ENCODE results near the gene SMIM26.

The SMIM26 gene

DNA sequence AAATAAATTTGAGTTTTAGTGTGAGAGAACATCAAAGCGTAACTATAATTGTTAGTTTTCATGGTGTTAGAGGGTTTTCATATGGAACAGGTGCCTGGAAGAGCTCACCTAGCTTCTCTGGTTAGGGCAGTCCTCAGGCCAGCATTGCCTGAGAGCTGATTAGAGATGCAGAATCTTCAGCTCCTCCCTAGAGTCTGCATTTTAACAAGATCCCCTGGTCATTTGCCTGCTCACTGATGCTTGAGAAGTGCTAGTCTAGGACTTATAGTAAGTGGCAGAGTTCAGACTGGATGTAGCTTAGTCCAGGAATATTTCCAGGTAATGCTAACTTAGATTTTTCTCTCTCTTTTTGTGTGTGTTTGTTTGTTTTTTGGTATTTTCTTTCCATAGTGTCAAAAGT, 21.7 kb upstream of the SMIM26 start:
- H3F3A ChIP-seq (ENCODE audit: control insufficient read depth, insufficient read depth), result peaks cover 2% of the 10 kb centered on the region; the same call in 1 of the 2 replicates
- H3K4me2 ChIP-seq (ENCODE audit: low read length), result no peak overlapping the region
- H3K36me3 ChIP-seq (ENCODE audit: control insufficient read depth, low read length), result peaks cover 61% of the 10 kb centered on the region
- H4K20me1 ChIP-seq (ENCODE audit: control insufficient read depth, insufficient read depth, low read depth, low read length), result no peaks in the 10 kb centered on the region
- no peaks in the 10 kb centered on the region for H3K4me1 ChIP-seq (ENCODE audit: control insufficient read depth, low read length)
- H3K79me2 ChIP-seq (ENCODE audit: control insufficient read depth, low read length), result no peaks in the 10 kb centered on the region
- H3K9me2 ChIP-seq (replicated peaks; ENCODE audit: control insufficient read depth, low read length), result no peaks in the 10 kb centered on the region
- TF ChIP-seq CTCF (IDR thresholded peaks at IDR 0.05; ENCODE audit: low read depth, low read length, poor library complexity, severe bottlenecking) (no peak), EZH2phosphoT487 (IDR thresholded peaks at IDR 0.05; ENCODE audit: borderline replicate concordance, low read length) (no peak)
- H3K27me3 ChIP-seq (ENCODE audit: control insufficient read depth, low read length), result no peaks in the 10 kb centered on the region
- no peaks in the 10 kb centered on the region for H3K9me3 ChIP-seq (ENCODE audit: control insufficient read depth, insufficient read depth, low read length)
- no peak overlapping the region for H3K4me3 ChIP-seq (ENCODE audit: low read length)
- no peak overlapping the region for H3K27ac ChIP-seq (ENCODE audit: low read depth, low read length)

DNA sequence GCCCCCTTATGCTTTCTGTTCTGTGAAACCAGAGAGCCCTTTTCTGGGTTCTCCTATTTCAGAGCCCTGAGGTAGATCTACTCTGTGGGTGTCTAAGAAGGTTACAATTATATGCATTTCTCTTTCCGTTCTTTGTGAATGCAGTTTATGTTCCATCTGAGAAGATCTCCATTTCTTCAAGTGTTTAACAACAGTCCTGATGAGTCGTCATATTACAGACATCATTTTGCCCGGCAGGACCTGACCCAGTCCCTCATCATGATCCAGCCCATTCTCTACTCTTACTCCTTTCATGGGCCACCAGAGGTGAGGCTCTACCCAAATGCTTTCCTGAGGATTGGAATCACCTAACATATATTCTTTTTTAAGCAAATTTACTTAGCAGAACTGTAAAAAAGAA, 18.8 kb upstream of the SMIM26 start:
- Histone ChIP-seq H3K27me3 (ENCODE audit: control insufficient read depth, low read length) (no peaks in the 10 kb centered on the region), H4K20me1 (ENCODE audit: control insufficient read depth, insufficient read depth, low read depth, low read length) (no peaks in the 10 kb centered on the region), H3K4me3 (ENCODE audit: low read length) (no peak overlapping the region), H3F3A (ENCODE audit: control insufficient read depth, insufficient read depth) (no peaks in the 10 kb centered on the region), H3K4me2 (ENCODE audit: low read length) (no peak overlapping the region), H3K9me2 (replicated peaks; ENCODE audit: control insufficient read depth, low read length) (no peaks in the 10 kb centered on the region), H3K4me1 (ENCODE audit: control insufficient read depth, low read length) (no peaks in the 10 kb centered on the region), H3K9me3 (ENCODE audit: control insufficient read depth, insufficient read depth, low read length) (no peaks in the 10 kb centered on the region), H3K79me2 (ENCODE audit: control insufficient read depth, low read length) (no peaks in the 10 kb centered on the region), H3K27ac (ENCODE audit: low read depth, low read length) (no peak overlapping the region), H3K36me3 (ENCODE audit: control insufficient read depth, low read length) (peaks cover 55% of the 10 kb centered on the region)
- TF ChIP-seq EZH2phosphoT487 (IDR thresholded peaks at IDR 0.05; ENCODE audit: borderline replicate concordance, low read length) (no peak), CTCF (IDR thresholded peaks at IDR 0.05; ENCODE audit: low read depth, low read length, poor library complexity, severe bottlenecking) (no peak)

- Histone ChIP-seq H3K9me2 (replicated peaks; ENCODE audit: control insufficient read depth, low read length) (no peaks in the 10 kb centered on the region), H4K20me1 (ENCODE audit: control insufficient read depth, insufficient read depth, low read depth, low read length) (no peaks in the 10 kb centered on the region), H3K27me3 (ENCODE audit: control insufficient read depth, low read length) (no peaks in the 10 kb centered on the region), H3K4me3 (ENCODE audit: low read length) (no peak overlapping the region), H3K4me2 (ENCODE audit: low read length) (no peak overlapping the region), H3K27ac (ENCODE audit: low read depth, low read length) (no peak overlapping the region), H3K79me2 (ENCODE audit: control insufficient read depth, low read length) (no peaks in the 10 kb centered on the region), H3K4me1 (ENCODE audit: control insufficient read depth, low read length) (no peaks in the 10 kb centered on the region), H3K36me3 (ENCODE audit: control insufficient read depth, low read length) (peaks cover 51% of the 10 kb centered on the region), H3K9me3 (ENCODE audit: control insufficient read depth, insufficient read depth, low read length) (no peaks in the 10 kb centered on the region), H3F3A (ENCODE audit: control insufficient read depth, insufficient read depth) (no peaks in the 10 kb centered on the region)
- no peak for TF ChIP-seq EZH2phosphoT487 (IDR thresholded peaks at IDR 0.05; ENCODE audit: borderline replicate concordance, low read length)
- no peak for TF ChIP-seq CTCF (IDR thresholded peaks at IDR 0.05; ENCODE audit: low read depth, low read length, poor library complexity, severe bottlenecking)
Observed at GRCh38 chr20:18553746-18554145, 13.5 kb upstream of the SMIM26 start.

- H4K20me1 ChIP-seq (ENCODE audit: control insufficient read depth, insufficient read depth, low read depth, low read length), result no peaks in the 10 kb centered on the region
- peaks cover 36% of the 10 kb centered on the region for H3K79me2 ChIP-seq (ENCODE audit: control insufficient read depth, low read length)
- H3K4me3 ChIP-seq (ENCODE audit: low read length), result peak overlapping the region; percentile 90
- H3K4me2 ChIP-seq (ENCODE audit: low read length), result peak overlapping the region; percentile 98
- peaks cover 3% of the 10 kb centered on the region; the same call in 1 of the 2 replicates for H3F3A ChIP-seq (ENCODE audit: control insufficient read depth, insufficient read depth)
- H3K27ac ChIP-seq (ENCODE audit: low read depth, low read length), result peak overlapping the region; percentile 44
- TF ChIP-seq EZH2phosphoT487 (IDR thresholded peaks at IDR 0.05; ENCODE audit: borderline replicate concordance, low read length), result no peak
- TF ChIP-seq CTCF (IDR thresholded peaks at IDR 0.05; ENCODE audit: low read depth, low read length, poor library complexity, severe bottlenecking), result no peak
- peaks cover 17% of the 10 kb centered on the region for H3K4me1 ChIP-seq (ENCODE audit: control insufficient read depth, low read length)
- H3K9me3 ChIP-seq (ENCODE audit: control insufficient read depth, insufficient read depth, low read length), result no peaks in the 10 kb centered on the region
- peaks cover 32% of the 10 kb centered on the region for H3K36me3 ChIP-seq (ENCODE audit: control insufficient read depth, low read length)
- no peaks in the 10 kb centered on the region for H3K27me3 ChIP-seq (ENCODE audit: control insufficient read depth, low read length)
- H3K9me2 ChIP-seq (replicated peaks; ENCODE audit: control insufficient read depth, low read length), result no peaks in the 10 kb centered on the region
Observed at GRCh38 chr20:18567739-18568091, 483 bp downstream of the SMIM26 start.

Measured in DOHH2 (cell line).